Measurements from ENCODE around the gene FRAT2.

The FRAT2 gene

GRCh38 chr10:97334370-97335175, at the start of gene FRAT2:
Gene FRAT2, minus strand, starts transcription at chr10:97334729. Its CDS starts 157 bp downstream, at chr10:97334572.
- DNase-seq = peak; percentile 96 to 98
- TF ChIP-seq POLR2A (IDR thresholded peaks at IDR 0.05; ENCODE audit: low read length) (peak; percentile 76), GATA1 (IDR thresholded peaks at IDR 0.05; ENCODE audit: low read depth, low read length) (no peak)

- DNase-seq = no peak
- TF ChIP-seq POLR2A (IDR thresholded peaks at IDR 0.05; ENCODE audit: low read length) = no peak
Observed at GRCh38 chr10:97384156-97384555, 49.6 kb upstream of the FRAT2 start.

- DNase-seq = no peak
- no peak for TF ChIP-seq GATA1 (IDR thresholded peaks at IDR 0.05; ENCODE audit: low read depth, low read length)
- TF ChIP-seq POLR2A (IDR thresholded peaks at IDR 0.05; ENCODE audit: low read length) = no peak
Observed at GRCh38 chr10:97383159-97383558, 48.6 kb upstream of the FRAT2 start.

GRCh38 chr10:97381626-97382025, 47.1 kb upstream of the FRAT2 start:
- no peak for TF ChIP-seq POLR2A (IDR thresholded peaks at IDR 0.05; ENCODE audit: low read length)
- TF ChIP-seq GATA1 (IDR thresholded peaks at IDR 0.05; ENCODE audit: low read depth, low read length) = no peak
- no peak for DNase-seq

GRCh38 chr10:97380516-97380915, 46.0 kb upstream of the FRAT2 start:
- TF ChIP-seq POLR2A (IDR thresholded peaks at IDR 0.05; ENCODE audit: low read length) (no peak), GATA1 (IDR thresholded peaks at IDR 0.05; ENCODE audit: low read depth, low read length) (no peak)
- DNase-seq = no peak

- no peak for DNase-seq
- TF ChIP-seq GATA1 (IDR thresholded peaks at IDR 0.05; ENCODE audit: low read depth, low read length) = no peak
- TF ChIP-seq POLR2A (IDR thresholded peaks at IDR 0.05; ENCODE audit: low read length) = no peak
Observed at GRCh38 chr10:97378933-97379921, 44.7 kb upstream of the FRAT2 start.

- DNase-seq = no peak
- TF ChIP-seq GATA1 (IDR thresholded peaks at IDR 0.05; ENCODE audit: low read depth, low read length) = no peak
- TF ChIP-seq POLR2A (IDR thresholded peaks at IDR 0.05; ENCODE audit: low read length) = no peak
Observed at GRCh38 chr10:97376413-97376812, 41.9 kb upstream of the FRAT2 start.

GRCh38 chr10:97373456-97373855, 38.9 kb upstream of the FRAT2 start:
- TF ChIP-seq POLR2A (IDR thresholded peaks at IDR 0.05; ENCODE audit: low read length) (no peak), GATA1 (IDR thresholded peaks at IDR 0.05; ENCODE audit: low read depth, low read length) (no peak)

GRCh38 chr10:97372233-97372875, 37.8 kb upstream of the FRAT2 start:
- TF ChIP-seq GATA1 (IDR thresholded peaks at IDR 0.05; ENCODE audit: low read depth, low read length) = no peak
- DNase-seq = no peak

More at GRCh38 chr10:97373456-97373855, 38.9 kb upstream of the FRAT2 start:
- DNase-seq = no peak

- no peak for DNase-seq
- TF ChIP-seq GATA1 (IDR thresholded peaks at IDR 0.05; ENCODE audit: low read depth, low read length) (no peak), POLR2A (IDR thresholded peaks at IDR 0.05; ENCODE audit: low read length) (no peak)
Observed at GRCh38 chr10:97371696-97372095, 37.2 kb upstream of the FRAT2 start.

- TF ChIP-seq POLR2A (IDR thresholded peaks at IDR 0.05; ENCODE audit: low read length) (no peak), GATA1 (IDR thresholded peaks at IDR 0.05; ENCODE audit: low read depth, low read length) (no peak)
- no peak for DNase-seq
Observed at GRCh38 chr10:97367126-97367649, 32.7 kb upstream of the FRAT2 start.

- no peak for TF ChIP-seq POLR2A (IDR thresholded peaks at IDR 0.05; ENCODE audit: low read length)
- no peak for TF ChIP-seq GATA1 (IDR thresholded peaks at IDR 0.05; ENCODE audit: low read depth, low read length)
Observed at GRCh38 chr10:97366572-97366971, 32.0 kb upstream of the FRAT2 start.

GRCh38 chr10:97365761-97366351, 31.3 kb upstream of the FRAT2 start:
- TF ChIP-seq GATA1 (IDR thresholded peaks at IDR 0.05; ENCODE audit: low read depth, low read length) (no peak), POLR2A (IDR thresholded peaks at IDR 0.05; ENCODE audit: low read length) (no peak)
- no peak for DNase-seq

More at GRCh38 chr10:97366572-97366971, 32.0 kb upstream of the FRAT2 start:
- no peak for DNase-seq
